K562 (cell line): ENCODE data around the gene TP63. TPM values are rescaled to one million over a fixed set of nuclear protein-coding genes. Genes with fewer than 3 reads are reported as not detected.

ENCODE experiments used
- ATAC-seq: fragments of 200-7000 bp; cut with Tn5 transposase; 3 replicates; pipeline ENCODE4 v1.9.1; 2020; ENCODE audit warnings: moderate library complexity
- BruUV-seq: library from RNA; stranded (reverse); fragments of 400-500 nt; replicated peaks from 2 replicates; lab custom pipeline; 2021; lab: Mats Ljungman, UMichigan
- CTCF ChIA-PET: fragments of 300-600 bp; formaldehyde crosslinking; extraction: SDS; loops from one replicate; lab custom pipeline; 2021; ENCODE audit warnings: low intra/inter-chr PET ratio; lab: Yijun Ruan, JAX
- POLR2A ChIA-PET: fragments of 300-600, 350-650 bp; sonication (Branson Sonifier 250); formaldehyde crosslinking; extraction: SDS; loops from one replicate; lab custom pipeline; 2021; ENCODE audit warnings: antibody characterized with exemption, inconsistent platforms; lab: Yijun Ruan, JAX
- DNase-seq, 4 experiments: peaks; one replicate each; pipeline versions ENCODE4 v3.0.0 to v3.0.0-alpha.2; 2011 to 2018; ENCODE audit warnings: low spot score in 3 of 4, mixed read lengths in 3 of 4; ENCODE audit errors: extremely low read depth in 1 of 4
- FAIRE-seq: peaks from 2 replicates; lab custom pipeline; 2011; peaks lifted over from hg19 to GRCh38; lab: Jason Lieb, UNC
- H2AFZ ChIP-seq: 2 replicates; pipeline ENCODE4 v1.6.0; 2011; ENCODE audit warnings: low read depth, low read length, control low read depth, inconsistent platforms
- H3K27ac ChIP-seq: fragments of 200-600 bp; 3 replicates; pipeline ENCODE4 v1.8.0; 2011; ENCODE audit warnings: low read depth, mild to moderate bottlenecking, control low read depth, inconsistent platforms, low read length, moderate library complexity, mixed read lengths; ENCODE audit errors: extremely low read depth
- H3K27me3 ChIP-seq, 2 experiments: fragments of 300-600 bp in 1 of 2; 2 replicates in 1 of 2; 3 replicates in 1 of 2; pipeline versions ENCODE4 v1.6.0 to v1.8.0; 2011; ENCODE audit warnings: inconsistent platforms in 2 of 2, low read length in 2 of 2, mild to moderate bottlenecking in 1 of 2, mixed read lengths in 1 of 2, moderate library complexity in 1 of 2; ENCODE audit not compliant: control insufficient read depth in 2 of 2, insufficient read depth in 2 of 2
- H3K36me3 ChIP-seq: fragments of 300-600 bp; 3 replicates; pipeline ENCODE4 v1.8.0; 2011; ENCODE audit warnings: mild to moderate bottlenecking, low read length, inconsistent platforms; ENCODE audit not compliant: control insufficient read depth, insufficient read depth
- H3K4me1 ChIP-seq, 2 experiments: fragments of 200-600 bp in 1 of 2; replicated peaks in 1 of 2; 2 replicates in 1 of 2; 3 replicates in 1 of 2; pipeline versions ENCODE4 v1.5.1 to v1.8.0; 2011; ENCODE audit warnings: inconsistent platforms in 2 of 2, low read length in 2 of 2, mild to moderate bottlenecking in 1 of 2, mixed read lengths in 1 of 2, moderate library complexity in 1 of 2; ENCODE audit not compliant: control insufficient read depth in 2 of 2, insufficient read depth in 2 of 2
- H3K4me2 ChIP-seq: 2 replicates; pipeline ENCODE4 v1.6.1; 2011; ENCODE audit warnings: low read length, control low read depth, inconsistent platforms, mixed read lengths; ENCODE audit not compliant: insufficient read depth
- H3K4me3 ChIP-seq: fragments of 200-600 bp; sonication (generic), shearing (Covaris generic); 2 replicates; pipeline ENCODE4 v1.5.1; 2016; ENCODE audit warnings: control low read depth, inconsistent platforms
- H3K79me2 ChIP-seq: fragments of 200-600 bp; 3 replicates; pipeline ENCODE4 v1.8.0; 2011; ENCODE audit warnings: low read length, inconsistent platforms; ENCODE audit not compliant: control insufficient read depth, insufficient read depth
- H3K9ac ChIP-seq, 2 experiments: 2 replicates each; pipeline versions ENCODE4 v1.6.0 to v1.6.1; 2011; ENCODE audit warnings: low read depth in 2 of 2, low read length in 2 of 2, control low read depth in 1 of 2, inconsistent platforms in 1 of 2, mild to moderate bottlenecking in 1 of 2, mixed read lengths in 1 of 2; ENCODE audit not compliant: insufficient read depth in 1 of 2
- H3K9me1 ChIP-seq: one replicate; pipeline ENCODE4 v1.6.0; 2011; ENCODE audit warnings: inconsistent platforms, mild to moderate bottlenecking, low read length, moderate library complexity; ENCODE audit not compliant: control insufficient read depth, insufficient read depth
- H3K9me3 ChIP-seq: replicated peaks from 2 replicates; pipeline ENCODE4 v1.5.1; 2011; ENCODE audit warnings: low read depth, low read length, inconsistent platforms; ENCODE audit not compliant: control insufficient read depth, insufficient read depth
- H4K20me1 ChIP-seq: replicated peaks from 2 replicates; pipeline ENCODE4 v1.6.1; 2011; ENCODE audit warnings: low read length, inconsistent platforms, mixed read lengths; ENCODE audit not compliant: control insufficient read depth, insufficient read depth
- SMAD4 ChIP-seq: fragments of 250-450 bp; sonication (Bioruptor Pico); conservative IDR thresholded peaks from 2 replicates; pipeline ENCODE4 v1.8.0; 2021; ENCODE audit warnings: inconsistent platforms, mild to moderate bottlenecking, moderate library complexity
- ZNF24 ChIP-seq: fragments of 450-650 bp; IDR thresholded peaks from 2 replicates; pipeline ENCODE4 v1.6.1; 2016
- ZNF316 ChIP-seq: fragments of 450-650 bp; IDR thresholded peaks from 2 replicates; pipeline ENCODE4 v1.6.1; 2016
- WGBS: fragments of 100-300 bp; shearing (Covaris generic); methylation state at CpG from one replicate; pipeline ENCODE4 v1.1.6; 2016; ENCODE audit warnings: low coverage, mixed read lengths; ENCODE audit not compliant: insufficient coverage; ENCODE audit errors: missing lambda C conversion rate; 5-methylcytosine and 5-hydroxymethylcytosine counted together
- in situ Hi-C: fragments of 300-500 bp; cut with MboI; formaldehyde crosslinking; loops from 4 replicates; pipeline ENCODE4 v1.15.0; 2018; ENCODE audit warnings: inconsistent platforms, mixed read lengths
- intact Hi-C: fragments of 100-400 bp; cut with micrococcal nuclease; formaldehyde crosslinking; loops from 2 replicates; pipeline ENCODE4 v1.14.2; 2022
- polyA plus RNA-seq, 8 experiments: library from polyadenylated mRNA; depleted of rRNA in 4 of 8; stranded (reverse) in 5 of 8; unstranded in 3 of 8; fragments of >200 nt; fragmentation: Nextera tagmentation in 2 of 8; fragmentation: Illumina TruSeq in 1 of 8; extraction: Ambion mirVana in 2 of 8; extraction: Trizol in 1 of 8; gene quantifications; 2 replicates each; pipeline versions ENCODE4 v1.2.1 to v1.2.3, GENCODE V29; 2011 to 2014; ENCODE audit warnings: inconsistent platforms in 1 of 8, missing spikeins in 1 of 8
- total RNA-seq, 7 experiments: library from RNA; depleted of rRNA in 6 of 7; stranded (reverse); fragments of >200 nt in 6 of 7; fragmentation: Illumina TruSeq in 2 of 7; extraction: Trizol in 2 of 7; gene quantifications; 2 replicates each; pipeline versions ENCODE4 v1.2.1 to v1.2.3, GENCODE V29; 2011 to 2021; ENCODE audit warnings: low replicate concordance in 1 of 7
- TF ChIP-seq, protein P1 (sequence below): fragments of 250-450 bp; sonication (Bioruptor Pico); IDR thresholded peaks from 2 replicates; pipeline ENCODE4 v1.4.0; 2020; ENCODE audit warnings: mild to moderate bottlenecking, moderate library complexity
- TF ChIP-seq, protein P2 (sequence below): fragments of 450-650 bp; IDR thresholded peaks from 2 replicates; pipeline ENCODE4 v1.6.1; 2018; ENCODE audit not compliant: partially characterized antibody
- TF ChIP-seq, protein P3 (sequence below): sonication (generic); IDR thresholded peaks from 2 replicates; pipeline ENCODE4 v1.6.1; 2016

Gene TP63
- total and polyA plus RNA-seq, 9 of the 15 experiments (the other 6 are each of a cell fraction or from before 2014, with no cell fraction given) = 0.32 to 1.4 (median 0.50) TPM

DNA sequence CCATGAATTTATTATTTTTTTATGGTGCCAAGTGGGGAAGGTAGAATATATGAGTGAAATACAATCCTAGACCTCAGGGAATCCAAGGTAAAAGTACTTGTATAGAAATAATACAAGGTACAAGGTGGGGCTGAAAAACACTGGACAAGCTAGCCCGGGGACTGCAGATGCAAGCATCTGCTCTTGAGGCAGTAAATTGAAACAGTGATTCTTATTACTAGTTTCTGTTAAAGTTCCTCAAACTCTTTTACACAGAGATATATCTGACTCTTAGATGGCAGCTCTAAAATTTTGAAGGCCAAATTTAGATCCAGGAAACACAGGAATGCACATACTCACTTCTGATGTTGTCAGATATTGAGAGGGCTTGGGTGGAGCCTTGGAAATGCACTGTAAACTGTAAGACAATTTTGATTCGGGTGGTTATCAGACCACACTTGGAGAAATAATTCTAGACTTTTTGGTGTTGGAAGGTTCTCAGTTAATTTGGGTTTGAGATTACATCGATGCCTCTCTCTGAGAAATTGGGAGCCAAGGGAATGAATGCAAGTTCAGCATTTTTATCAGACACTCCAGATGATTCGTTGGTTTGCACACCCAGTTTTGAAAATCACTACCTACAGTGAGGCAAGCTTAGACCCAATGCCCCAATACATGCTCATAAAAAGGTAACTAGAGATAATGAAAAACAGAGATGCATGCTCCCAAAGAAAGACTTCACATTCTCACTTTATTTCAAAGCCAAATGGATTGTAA lies 7.3 kb downstream of the TP63 start:
- Histone ChIP-seq H3K9me1 (no peaks in the 10 kb centered on the region), H3K27ac (no peak overlapping the region), H3K9ac (no peak overlapping the region), H3K36me3 (no peaks in the 10 kb centered on the region), H3K27me3 (no peaks in the 10 kb centered on the region), H4K20me1 (no peaks in the 10 kb centered on the region), H3K4me3 (no peak overlapping the region), H3K4me1 (no peaks in the 10 kb centered on the region), H3K79me2 (no peaks in the 10 kb centered on the region), H3K9me3 (no peaks in the 10 kb centered on the region), H2AFZ (no peak overlapping the region), H3K4me2 (no peak overlapping the region)
- DNase-seq (no peak), FAIRE-seq (no peak), ATAC-seq (no peak)
- TF ChIP-seq, protein P1, sequence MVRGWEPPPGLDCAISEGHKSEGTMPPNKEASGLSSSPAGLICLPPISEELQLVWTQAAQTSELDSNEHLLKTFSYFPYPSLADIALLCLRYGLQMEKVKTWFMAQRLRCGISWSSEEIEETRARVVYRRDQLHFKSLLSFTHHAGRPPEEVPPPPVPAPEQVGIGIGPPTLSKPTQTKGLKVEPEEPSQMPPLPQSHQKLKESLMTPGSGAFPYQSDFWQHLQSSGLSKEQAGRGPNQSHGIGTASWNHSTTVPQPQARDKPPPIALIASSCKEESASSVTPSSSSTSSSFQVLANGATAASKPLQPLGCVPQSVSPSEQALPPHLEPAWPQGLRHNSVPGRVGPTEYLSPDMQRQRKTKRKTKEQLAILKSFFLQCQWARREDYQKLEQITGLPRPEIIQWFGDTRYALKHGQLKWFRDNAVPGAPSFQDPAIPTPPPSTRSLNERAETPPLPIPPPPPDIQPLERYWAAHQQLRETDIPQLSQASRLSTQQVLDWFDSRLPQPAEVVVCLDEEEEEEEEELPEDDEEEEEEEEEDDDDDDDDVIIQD (CRISPR knock-in tag) = no peak
- 0 out of 2 replicates have a peak, but pooled peaks have one; percentile 7 for TF ChIP-seq ZNF316
- intact Hi-C loops (no loop called here), in situ Hi-C loops (no loop called here)
- BruUV-seq = no TSS peak
- POLR2A ChIA-PET = no interaction called here
- CTCF ChIA-PET = no interaction called here
- WGBS = 0% methylated on average over 4 of the region's 4 CpGs

DNA sequence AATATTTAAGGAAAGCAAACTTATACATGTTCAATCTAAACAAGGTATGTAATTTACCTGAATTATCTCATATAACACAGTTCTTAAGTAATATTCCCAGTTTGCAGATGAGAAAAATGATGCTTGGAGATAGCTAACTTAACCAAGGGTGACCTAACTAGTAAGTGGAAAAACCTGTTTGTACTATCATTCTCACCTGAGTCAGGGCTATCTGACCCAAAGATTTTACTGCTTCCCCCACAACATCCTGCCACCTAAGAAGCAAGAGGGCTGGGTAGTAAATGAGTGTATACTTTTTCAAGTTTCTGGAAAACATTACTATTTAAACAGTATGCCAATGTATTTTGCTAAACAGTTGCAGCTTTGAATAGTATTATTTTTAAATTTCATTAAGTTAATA lies 10.6 kb downstream of the TP63 start:
- CTCF ChIA-PET = no interaction called here
- ATAC-seq = no peak

More for the DNA sequence above, 10.6 kb downstream of the TP63 start:
- Histone ChIP-seq H3K9me1 (no peaks in the 10 kb centered on the region), H4K20me1 (no peaks in the 10 kb centered on the region), H3K27ac (no peak overlapping the region), H3K79me2 (no peaks in the 10 kb centered on the region), H3K9me3 (0 out of 2 replicates have a peak, but pooled peaks cover 2% of the 10 kb centered on the region), H3K36me3 (no peaks in the 10 kb centered on the region), H3K4me3 (no peak overlapping the region), H2AFZ (no peak overlapping the region), H3K9ac (no peak overlapping the region), H3K27me3 (no peaks in the 10 kb centered on the region), H3K4me1 (no peaks in the 10 kb centered on the region), H3K4me2 (no peak overlapping the region)
- DNase-seq = no peak
- BruUV-seq = no TSS peak
- FAIRE-seq = no peak
- TF ChIP-seq, protein P2, sequence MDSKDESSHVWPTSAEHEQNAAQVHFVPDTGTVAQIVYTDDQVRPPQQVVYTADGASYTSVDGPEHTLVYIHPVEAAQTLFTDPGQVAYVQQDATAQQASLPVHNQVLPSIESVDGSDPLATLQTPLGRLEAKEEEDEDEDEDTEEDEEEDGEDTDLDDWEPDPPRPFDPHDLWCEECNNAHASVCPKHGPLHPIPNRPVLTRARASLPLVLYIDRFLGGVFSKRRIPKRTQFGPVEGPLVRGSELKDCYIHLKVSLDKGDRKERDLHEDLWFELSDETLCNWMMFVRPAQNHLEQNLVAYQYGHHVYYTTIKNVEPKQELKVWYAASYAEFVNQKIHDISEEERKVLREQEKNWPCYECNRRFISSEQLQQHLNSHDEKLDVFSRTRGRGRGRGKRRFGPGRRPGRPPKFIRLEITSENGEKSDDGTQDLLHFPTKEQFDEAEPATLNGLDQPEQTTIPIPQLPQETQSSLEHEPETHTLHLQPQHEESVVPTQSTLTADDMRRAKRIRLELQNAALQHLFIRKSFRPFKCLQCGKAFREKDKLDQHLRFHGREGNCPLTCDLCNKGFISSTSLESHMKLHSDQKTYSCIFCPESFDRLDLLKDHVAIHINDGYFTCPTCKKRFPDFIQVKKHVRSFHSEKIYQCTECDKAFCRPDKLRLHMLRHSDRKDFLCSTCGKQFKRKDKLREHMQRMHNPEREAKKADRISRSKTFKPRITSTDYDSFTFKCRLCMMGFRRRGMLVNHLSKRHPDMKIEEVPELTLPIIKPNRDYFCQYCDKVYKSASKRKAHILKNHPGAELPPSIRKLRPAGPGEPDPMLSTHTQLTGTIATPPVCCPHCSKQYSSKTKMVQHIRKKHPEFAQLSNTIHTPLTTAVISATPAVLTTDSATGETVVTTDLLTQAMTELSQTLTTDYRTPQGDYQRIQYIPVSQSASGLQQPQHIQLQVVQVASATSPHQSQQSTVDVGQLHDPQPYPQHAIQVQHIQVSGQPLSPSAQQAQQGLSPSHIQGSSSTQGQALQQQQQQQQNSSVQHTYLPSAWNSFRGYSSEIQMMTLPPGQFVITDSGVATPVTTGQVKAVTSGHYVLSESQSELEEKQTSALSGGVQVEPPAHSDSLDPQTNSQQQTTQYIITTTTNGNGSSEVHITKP = no peak
- TF ChIP-seq, protein P3, sequence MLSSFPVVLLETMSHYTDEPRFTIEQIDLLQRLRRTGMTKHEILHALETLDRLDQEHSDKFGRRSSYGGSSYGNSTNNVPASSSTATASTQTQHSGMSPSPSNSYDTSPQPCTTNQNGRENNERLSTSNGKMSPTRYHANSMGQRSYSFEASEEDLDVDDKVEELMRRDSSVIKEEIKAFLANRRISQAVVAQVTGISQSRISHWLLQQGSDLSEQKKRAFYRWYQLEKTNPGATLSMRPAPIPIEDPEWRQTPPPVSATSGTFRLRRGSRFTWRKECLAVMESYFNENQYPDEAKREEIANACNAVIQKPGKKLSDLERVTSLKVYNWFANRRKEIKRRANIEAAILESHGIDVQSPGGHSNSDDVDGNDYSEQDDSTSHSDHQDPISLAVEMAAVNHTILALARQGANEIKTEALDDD = no peak
- TF ChIP-seq SMAD4 (CRISPR knock-in tag) (no peak), ZNF24 (no peak)
- intact Hi-C loops = no loop called here
- in situ Hi-C loops = no loop called here
- POLR2A ChIA-PET = no interaction called here
